Brain microvascular endothelial cell (primary cell): ENCODE results near the gene DUSP1.
"Not testable (repeated sequence)": the region's sequence is repeated elsewhere in the genome, so short reads cannot be mapped to it uniquely, and the experiment has no call there.

Source experiments
- DNase-seq: peaks from one replicate; pipeline ENCODE4 v3.0.0-alpha.2; 2020
- H3K27ac ChIP-seq: fragments of 250-450 bp; sonication (Bioruptor Pico); 2 replicates; pipeline ENCODE4 v1.5.1; 2020; ENCODE audit warnings: mild to moderate bottlenecking, moderate library complexity
- H3K27me3 ChIP-seq: fragments of 250-450 bp; sonication (Bioruptor Pico); replicated peaks from 2 replicates; pipeline ENCODE4 v1.5.1; 2020; ENCODE audit warnings: mild to moderate bottlenecking
- H3K36me3 ChIP-seq: fragments of 250-450 bp; sonication (Bioruptor Pico); replicated peaks from 2 replicates; pipeline ENCODE4 v1.5.1; 2020; ENCODE audit warnings: mild to moderate bottlenecking
- H3K4me3 ChIP-seq: 2 replicates; pipeline ENCODE4 v1.5.1; 2011; ENCODE audit warnings: low read depth, mild to moderate bottlenecking, control low read depth, low read length, moderate library complexity
- in situ Hi-C: cut with HindIII; loops from 2 replicates; pipeline ENCODE4 v1.10.0; 2017; ENCODE audit warnings: low sequenced_read_pairs, low pct_ligation_motif_present
- TF ChIP-seq, protein P1 (sequence below): IDR thresholded peaks from 2 replicates; pipeline ENCODE4 v1.5.1; 2011; ENCODE audit warnings: low read depth, mild to moderate bottlenecking, moderate library complexity, low read length, control low read depth, inconsistent platforms; ENCODE audit errors: missing control alignments

The DUSP1 gene

GRCh38 chr5:172785429-172786088 is 14.6 kb upstream of the DUSP1 start:
- in situ Hi-C loops, result no loop called here
- Histone ChIP-seq H3K27me3 (no peaks in the 10 kb centered on the region), H3K36me3 (no peaks in the 10 kb centered on the region), H3K27ac (no peak overlapping the region), H3K4me3 (no peak overlapping the region)
- TF ChIP-seq, protein P1, sequence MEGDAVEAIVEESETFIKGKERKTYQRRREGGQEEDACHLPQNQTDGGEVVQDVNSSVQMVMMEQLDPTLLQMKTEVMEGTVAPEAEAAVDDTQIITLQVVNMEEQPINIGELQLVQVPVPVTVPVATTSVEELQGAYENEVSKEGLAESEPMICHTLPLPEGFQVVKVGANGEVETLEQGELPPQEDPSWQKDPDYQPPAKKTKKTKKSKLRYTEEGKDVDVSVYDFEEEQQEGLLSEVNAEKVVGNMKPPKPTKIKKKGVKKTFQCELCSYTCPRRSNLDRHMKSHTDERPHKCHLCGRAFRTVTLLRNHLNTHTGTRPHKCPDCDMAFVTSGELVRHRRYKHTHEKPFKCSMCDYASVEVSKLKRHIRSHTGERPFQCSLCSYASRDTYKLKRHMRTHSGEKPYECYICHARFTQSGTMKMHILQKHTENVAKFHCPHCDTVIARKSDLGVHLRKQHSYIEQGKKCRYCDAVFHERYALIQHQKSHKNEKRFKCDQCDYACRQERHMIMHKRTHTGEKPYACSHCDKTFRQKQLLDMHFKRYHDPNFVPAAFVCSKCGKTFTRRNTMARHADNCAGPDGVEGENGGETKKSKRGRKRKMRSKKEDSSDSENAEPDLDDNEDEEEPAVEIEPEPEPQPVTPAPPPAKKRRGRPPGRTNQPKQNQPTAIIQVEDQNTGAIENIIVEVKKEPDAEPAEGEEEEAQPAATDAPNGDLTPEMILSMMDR, result no peak
- no peak for DNase-seq

DNA sequence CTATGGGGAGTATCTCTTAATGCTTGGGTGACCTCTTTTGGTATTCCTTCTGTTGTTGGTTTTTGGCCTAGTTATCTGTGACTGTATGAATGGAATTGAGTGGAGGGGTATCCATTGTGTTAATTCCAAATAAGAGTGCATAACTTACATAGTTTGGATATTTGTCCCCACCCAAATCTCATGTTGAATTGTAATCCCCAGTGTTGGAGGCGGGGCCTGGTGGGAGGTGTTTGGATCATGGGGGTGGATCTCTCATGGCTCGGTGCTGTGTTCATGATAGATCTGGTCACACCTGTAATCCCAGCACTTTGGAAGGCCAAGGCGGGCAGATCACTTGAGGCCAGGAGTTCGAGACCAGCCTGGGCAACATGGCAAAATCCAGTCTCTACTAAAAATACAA is 13.2 kb upstream of the DUSP1 start:
- H3K27me3 ChIP-seq, H3K36me3 ChIP-seq, in situ Hi-C loops, DNase-seq, H3K4me3 ChIP-seq, H3K27ac ChIP-seq: not testable (repeated sequence)

DNA sequence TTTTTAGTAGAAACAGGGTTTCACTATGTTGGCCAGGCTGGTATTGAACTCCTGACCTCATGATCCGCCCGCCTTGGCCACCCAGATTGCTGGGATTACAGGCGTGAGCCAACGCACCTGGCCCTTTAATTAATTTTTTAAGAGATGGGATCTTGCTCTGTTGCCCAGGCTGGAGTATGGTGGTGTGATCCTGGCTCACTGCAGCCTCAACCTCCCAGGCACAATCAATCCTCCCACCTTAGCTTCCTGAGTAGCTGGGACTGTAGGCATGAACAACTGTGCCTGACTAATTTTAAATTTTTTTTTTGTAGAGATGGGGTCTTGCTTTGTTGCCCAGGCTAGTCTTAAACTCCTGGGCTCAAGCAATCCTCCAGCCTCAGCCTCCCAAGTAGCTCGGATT is 12.3 kb upstream of the DUSP1 start:
- H3K36me3 ChIP-seq, DNase-seq, H3K4me3 ChIP-seq, H3K27ac ChIP-seq, H3K27me3 ChIP-seq, in situ Hi-C loops: not testable (repeated sequence)

DNA sequence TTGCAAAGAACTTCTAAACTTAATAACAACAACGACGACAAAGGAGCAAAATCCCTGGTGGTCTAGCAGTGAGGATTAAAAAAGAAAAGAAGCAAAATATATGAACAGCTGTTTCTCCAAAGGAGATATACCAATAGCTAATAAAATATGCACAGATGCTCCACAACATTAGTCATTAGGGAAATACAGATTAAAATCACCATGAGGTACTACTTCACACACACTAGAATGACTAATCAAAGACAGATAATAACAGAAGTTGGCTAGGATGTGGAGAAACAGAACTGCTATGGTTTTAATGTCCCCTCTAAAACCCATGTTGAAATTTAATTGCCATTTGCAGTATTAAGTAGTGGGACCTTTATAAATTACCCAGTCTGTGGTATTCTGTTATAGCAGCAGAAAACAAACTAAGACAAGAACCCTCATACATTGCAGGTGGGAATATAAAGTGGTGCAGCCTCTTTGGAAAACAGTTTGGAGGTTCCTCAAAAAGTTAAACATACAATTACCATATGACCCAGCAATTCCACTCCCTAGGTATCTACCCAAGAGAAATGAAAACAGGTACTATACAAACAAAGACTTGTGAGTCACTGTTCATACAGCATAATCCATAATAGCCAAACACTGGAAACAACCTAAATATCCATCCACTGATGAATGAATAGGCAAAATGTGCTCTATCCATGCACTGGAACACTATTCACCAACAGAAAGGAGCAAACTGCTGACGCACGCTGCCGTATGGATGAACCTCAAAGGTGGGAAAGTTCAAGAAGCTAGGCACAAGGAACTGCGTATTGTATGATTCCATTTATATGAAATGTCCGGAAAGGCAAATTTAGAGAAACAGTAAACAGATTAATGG is 11.4 kb upstream of the DUSP1 start:
- in situ Hi-C loops, result no loop called here
- H3K27ac ChIP-seq, result peak overlapping the region; percentile 27
- TF ChIP-seq, protein P1, result no peak
- H3K4me3 ChIP-seq, result no peak overlapping the region
- DNase-seq, result no peak
- H3K27me3 ChIP-seq, result no peaks in the 10 kb centered on the region
- no peaks in the 10 kb centered on the region for H3K36me3 ChIP-seq

DNA sequence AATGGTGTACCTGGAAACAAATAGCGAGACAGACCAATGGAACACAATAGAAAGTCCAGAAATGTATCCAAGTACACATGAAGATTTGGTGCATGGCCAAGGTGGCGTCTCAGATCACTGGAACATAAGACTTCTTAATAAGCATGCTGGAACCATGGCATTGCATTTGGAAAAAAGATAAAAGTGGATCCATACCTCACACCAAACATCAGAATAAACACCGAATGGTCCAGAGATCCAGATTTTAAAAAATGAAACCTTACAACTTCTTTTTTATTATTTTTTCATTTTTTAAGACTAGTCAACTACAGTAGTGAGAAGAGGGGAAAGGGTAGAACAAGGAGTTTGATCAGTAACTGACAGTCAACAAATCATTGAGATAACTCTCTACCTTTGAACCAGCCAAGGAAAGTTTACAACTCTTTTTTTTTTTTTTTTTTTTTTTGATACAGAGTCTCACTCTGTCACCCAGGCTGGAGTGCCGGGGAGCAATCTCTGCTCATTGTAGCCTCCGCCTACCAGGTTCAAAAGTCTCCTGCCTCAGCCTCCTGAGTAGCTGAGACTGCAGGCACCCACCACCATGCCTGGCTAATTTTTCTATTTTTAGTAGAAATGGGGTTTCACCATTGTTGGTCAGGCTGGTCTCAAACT is 8.8 kb upstream of the DUSP1 start:
- in situ Hi-C loops, result no loop called here

DNA sequence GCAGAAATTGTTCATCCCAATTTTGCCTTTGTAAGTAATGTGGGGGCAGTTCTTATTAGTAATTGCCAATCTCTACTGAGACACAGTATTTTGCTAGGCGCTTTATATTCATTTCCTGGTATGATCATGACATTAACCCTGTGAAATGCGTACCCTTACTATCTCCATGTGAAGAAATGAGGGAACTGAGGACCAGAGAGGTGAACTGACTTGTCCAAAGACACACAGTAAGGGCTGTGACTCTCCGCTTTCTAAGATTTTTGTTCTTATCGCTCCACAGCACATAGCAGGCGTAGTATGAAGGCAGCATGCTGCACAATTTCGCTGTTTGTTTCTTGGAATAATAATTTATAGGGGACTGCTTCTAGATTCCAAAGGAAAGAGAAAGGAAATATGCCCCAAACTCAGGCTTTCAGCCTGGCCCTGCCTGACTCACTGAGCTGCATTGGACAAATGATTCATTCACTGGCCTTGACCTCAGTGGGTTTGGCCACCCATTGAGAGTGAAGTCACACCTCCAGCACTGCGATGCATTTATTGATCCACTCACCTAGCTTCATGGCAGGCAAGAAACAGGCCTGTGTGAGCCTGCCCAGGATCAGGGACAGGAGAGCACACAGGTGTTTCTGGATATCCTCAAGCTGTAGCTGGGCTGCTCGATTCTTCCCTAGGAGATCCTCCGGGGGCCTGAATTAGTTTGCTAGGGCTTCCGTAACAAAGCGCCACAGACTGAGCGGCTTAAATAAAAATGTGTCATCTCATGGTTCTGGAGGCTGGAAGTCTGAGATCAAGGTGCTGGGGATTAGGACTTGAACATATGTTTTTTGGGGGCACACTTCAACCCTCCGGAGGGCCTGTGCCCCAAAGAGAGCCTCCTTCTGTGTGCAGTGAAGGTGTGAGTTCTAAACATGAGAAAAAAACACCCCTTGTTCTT is 7.2 kb upstream of the DUSP1 start:
- peak; percentile 94 for DNase-seq
- TF ChIP-seq, protein P1, result no peak
- peak overlapping the region; percentile 97 for H3K27ac ChIP-seq
- no peaks in the 10 kb centered on the region for H3K36me3 ChIP-seq
- H3K4me3 ChIP-seq, result peak overlapping the region; percentile 17
- in situ Hi-C loops, result no loop called here
- H3K27me3 ChIP-seq, result no peaks in the 10 kb centered on the region

More for the DNA sequence above, 8.8 kb upstream of the DUSP1 start:
- no peak overlapping the region for H3K4me3 ChIP-seq
- H3K27me3 ChIP-seq, result no peaks in the 10 kb centered on the region
- TF ChIP-seq, protein P1, result no peak
- H3K27ac ChIP-seq, result no peak overlapping the region
- DNase-seq, result no peak
- H3K36me3 ChIP-seq, result no peaks in the 10 kb centered on the region
